GM12875 (cell line): ENCODE measurements around the gene DTX1.

Experiments
- H3K4me3 ChIP-seq: one replicate; pipeline ENCODE4 v1.5.1; 2011; ENCODE audit warnings: low read depth, low read length, control low read depth
- CTCF ChIP-seq: IDR thresholded peaks from 2 replicates; pipeline ENCODE4 v1.5.1; 2011; ENCODE audit warnings: low read depth, mild to moderate bottlenecking, control low read depth, inconsistent platforms, low read length, moderate library complexity, borderline replicate concordance; ENCODE audit not compliant: insufficient read depth

DTX1 gene

DNA sequence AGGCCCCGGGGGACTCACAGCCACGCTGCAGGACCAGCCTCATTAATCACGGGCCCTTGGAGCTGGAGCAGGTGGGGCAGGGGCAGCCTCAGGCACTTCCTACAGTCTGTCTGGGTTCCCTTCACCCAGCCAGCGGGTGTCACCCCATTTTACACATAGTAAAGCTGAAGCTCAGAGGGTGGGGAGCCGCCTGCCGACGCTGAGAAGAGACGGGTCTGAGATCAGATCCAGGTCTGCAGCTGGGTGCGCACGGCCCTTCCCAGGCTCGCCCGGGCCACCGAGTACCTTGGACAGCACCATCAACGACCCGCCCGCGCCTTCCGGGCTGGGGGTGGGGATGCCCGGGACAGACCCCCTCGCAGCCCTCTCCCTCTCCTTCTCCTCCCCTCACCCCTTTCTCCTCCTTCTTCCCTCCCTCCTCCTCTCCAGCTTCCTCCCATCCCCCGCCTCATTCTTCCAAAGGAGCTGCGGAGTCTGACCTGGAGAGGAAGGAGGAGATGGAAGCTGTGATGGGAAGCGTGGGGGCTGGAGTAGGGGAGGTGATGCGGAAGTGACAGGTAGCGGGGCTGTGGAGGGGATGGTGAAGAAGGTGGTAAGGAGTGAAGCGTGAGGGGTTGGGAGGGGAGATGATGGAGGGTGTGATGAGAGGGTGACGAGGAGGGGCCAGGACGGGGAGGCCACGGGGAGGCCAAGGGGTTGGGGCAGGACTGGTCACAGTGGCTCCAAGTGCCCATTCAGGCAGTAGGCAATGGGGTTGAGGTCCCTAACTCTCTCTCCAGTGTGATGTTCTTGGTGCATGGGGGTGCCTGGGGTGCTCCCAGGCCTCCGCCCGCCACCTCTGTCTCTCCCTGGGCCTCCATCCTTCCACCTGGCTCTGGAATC is 8.8 kb downstream of the DTX1 start:
- H3K4me3 ChIP-seq: no peak overlapping the region
- TF ChIP-seq CTCF: no peak

DNA sequence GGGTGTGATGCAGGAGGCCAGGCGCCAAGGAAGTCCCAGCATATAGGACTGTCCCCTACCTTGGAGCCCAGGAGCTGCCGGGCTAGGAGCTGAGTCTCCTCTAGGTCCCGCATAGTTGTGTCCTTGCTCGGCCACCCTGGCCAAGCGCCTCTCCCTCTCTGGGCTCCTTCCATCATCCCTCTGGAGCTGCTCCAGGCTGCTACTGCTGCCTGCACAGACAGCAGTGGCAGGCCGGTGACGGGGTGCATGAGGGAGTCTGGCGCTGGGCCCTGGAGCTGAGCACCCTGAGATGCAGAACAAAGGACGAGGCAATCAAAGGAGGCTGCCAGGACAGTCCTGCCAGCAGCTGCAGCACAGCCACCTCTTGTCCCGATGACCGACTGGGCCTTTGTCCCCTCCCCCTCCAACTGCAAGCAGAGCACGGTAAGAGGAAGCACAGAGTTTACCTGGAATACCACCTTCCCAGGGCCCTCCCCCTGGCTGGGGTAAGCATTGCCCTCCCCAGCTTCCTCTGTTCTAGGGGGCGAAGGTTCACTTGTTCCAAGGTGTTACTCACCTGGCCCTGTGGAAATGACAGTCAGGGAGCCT is 10.4 kb downstream of the DTX1 start:
- TF ChIP-seq CTCF: no peak
- no peak overlapping the region for H3K4me3 ChIP-seq

DNA sequence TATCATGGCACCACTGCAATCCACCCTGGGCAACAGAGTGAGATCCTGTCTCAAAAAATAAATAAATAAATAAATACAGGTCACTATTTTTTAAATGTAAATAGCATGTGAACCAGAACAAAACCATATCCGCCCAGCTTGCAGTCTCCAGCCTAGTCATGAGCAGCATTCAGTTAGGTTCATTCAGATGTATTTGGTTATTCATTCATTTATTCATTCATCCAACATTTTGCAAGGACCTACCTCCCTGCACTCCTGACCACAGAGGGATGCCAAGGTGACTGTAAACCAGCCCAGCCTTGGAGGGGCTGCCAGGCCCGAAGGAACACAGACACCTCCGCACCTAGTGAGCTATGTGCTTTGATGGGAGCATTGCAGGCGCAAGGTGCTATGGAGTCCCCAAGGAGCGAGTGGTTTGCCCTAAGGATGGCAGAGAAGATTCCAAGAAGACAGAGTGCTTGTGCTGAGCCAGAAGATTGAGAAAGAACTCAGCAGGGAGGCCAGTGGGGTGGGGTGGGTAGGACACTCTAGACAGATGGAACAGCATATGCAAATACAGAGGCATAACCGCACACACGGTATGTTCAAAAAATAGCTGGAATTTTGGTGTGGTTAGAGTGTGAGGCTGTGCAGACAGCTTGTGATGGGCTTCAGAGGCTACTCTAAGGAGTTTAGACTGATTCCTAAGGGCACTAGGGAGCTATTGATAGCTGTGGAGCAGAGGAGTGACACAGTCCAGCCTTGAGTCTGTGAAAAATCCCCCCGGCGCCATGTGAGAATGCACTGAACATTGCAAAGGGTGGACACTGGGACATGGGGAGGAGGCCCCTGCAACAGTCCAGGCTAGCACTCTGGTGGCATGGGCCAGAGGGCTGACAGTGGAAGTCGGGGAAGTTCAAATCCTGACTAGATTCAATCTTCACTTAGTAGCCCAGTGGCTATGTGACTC is 11.7 kb downstream of the DTX1 start:
- TF ChIP-seq CTCF: no peak

GRCh38 chr12:113069149-113069548 is 12.6 kb downstream of the DTX1 start:
- no peak overlapping the region for H3K4me3 ChIP-seq
- no peak for TF ChIP-seq CTCF

More for the DNA sequence above, 11.7 kb downstream of the DTX1 start:
- no peak overlapping the region for H3K4me3 ChIP-seq

- no peak for TF ChIP-seq CTCF
- H3K4me3 ChIP-seq: no peak overlapping the region
Measured at GRCh38 chr12:113069751-113070116, 13.2 kb downstream of the DTX1 start.

DNA sequence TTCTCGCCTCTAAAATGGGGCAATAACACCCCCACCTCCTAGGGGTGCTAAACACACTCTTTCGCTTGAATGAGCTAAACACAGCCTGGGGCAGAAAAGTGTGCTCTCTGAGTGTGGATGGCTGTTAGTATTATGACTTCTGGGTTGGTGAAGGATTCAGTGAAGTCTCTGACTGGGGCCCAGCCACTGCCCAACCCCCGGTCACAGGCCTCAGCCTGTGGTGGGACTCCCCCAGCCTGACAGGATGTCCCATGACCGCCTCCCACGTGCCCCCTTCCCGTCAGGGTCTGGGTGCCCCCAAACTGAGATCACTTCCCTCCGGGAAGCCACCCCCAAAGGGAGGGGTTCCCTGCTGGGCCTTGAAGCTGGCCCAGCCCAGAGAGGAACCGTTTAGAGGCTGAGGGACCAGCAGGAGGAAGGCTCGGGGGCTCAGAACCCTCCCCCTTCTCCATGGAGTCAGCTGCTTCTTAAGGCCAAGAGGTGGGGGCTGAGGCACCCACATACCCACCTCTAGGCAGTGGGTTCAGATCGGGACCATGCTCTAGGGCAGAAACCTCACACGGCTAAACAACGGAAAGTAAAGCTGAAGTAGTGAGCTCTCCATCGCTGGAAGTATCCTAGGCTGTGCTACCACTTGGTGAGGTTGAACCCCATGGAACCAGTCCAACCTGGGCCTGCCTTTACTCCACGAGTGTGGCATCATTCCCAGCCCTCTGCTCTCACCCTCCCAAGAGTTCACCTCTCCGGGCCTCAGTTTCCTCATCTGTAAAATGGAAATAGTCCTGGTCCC is 13.8 kb downstream of the DTX1 start:
- no peak overlapping the region for H3K4me3 ChIP-seq
- no peak for TF ChIP-seq CTCF
